ENCODE results near the gene F10.

DNA sequence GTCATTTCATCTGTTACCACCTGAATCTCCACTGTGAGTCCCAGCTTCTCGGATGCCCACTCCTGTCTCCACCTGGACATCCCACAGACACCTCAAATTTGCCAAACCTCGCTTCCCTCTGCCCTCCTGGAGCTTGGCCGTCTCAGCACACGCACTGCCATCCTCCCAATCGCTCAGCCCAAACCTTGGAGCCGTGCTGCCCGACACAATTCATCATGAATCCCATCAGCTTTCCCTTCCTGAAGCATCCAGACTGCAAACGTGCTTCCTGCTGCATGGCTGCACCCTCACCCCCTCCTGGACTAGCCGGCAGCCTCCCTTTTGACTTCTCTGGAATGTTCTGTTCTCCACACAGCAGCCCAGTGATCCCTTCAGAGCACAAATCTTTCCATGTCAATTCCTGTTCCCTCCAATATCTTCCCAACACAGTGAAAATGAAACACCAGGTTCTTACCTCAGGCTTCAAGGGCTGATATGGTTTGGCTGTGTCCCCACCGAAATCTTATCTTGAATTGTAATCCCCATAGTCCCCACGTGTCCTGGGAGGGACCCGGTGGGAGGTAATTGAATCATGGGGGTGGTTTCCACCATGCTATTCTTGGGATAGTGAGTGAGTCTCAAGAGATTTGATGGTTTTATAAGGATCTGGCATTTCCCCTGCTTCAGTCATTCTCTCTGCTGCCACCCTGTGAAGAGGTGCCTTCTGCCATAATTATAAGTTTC is 34.8 kb downstream of the F10 start:
- TF ChIP-seq, protein P1, sequence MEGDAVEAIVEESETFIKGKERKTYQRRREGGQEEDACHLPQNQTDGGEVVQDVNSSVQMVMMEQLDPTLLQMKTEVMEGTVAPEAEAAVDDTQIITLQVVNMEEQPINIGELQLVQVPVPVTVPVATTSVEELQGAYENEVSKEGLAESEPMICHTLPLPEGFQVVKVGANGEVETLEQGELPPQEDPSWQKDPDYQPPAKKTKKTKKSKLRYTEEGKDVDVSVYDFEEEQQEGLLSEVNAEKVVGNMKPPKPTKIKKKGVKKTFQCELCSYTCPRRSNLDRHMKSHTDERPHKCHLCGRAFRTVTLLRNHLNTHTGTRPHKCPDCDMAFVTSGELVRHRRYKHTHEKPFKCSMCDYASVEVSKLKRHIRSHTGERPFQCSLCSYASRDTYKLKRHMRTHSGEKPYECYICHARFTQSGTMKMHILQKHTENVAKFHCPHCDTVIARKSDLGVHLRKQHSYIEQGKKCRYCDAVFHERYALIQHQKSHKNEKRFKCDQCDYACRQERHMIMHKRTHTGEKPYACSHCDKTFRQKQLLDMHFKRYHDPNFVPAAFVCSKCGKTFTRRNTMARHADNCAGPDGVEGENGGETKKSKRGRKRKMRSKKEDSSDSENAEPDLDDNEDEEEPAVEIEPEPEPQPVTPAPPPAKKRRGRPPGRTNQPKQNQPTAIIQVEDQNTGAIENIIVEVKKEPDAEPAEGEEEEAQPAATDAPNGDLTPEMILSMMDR (conservative IDR thresholded peaks at IDR 0.05 in 1 of 2, IDR thresholded peaks at IDR 0.05 in 1 of 2; ENCODE audit: extremely low read depth in 1 of 2, insufficient read depth in 1 of 2, low read depth in 1 of 2, low read length in 2 of 2), result no peak
- no peak for TF ChIP-seq EZH2 (IDR thresholded peaks at IDR 0.05; ENCODE audit: borderline replicate concordance, low read length)
